Retinal pigment epithelial cell (primary cell): ENCODE measurements around the gene CKLF.

Experiments used
- DNase-seq: peaks from one replicate; pipeline ENCODE4 v3.0.0-alpha.2; 2010; ENCODE audit warnings: low read depth
- H3K4me3 ChIP-seq: 2 replicates; pipeline ENCODE4 v1.5.1; 2011; ENCODE audit warnings: mild to moderate bottlenecking, low read length, control low read depth, moderate library complexity
- TF ChIP-seq, protein P1 (sequence below): conservative IDR thresholded peaks from 2 replicates; pipeline ENCODE4 v1.5.1; 2011; ENCODE audit warnings: low read depth, low read length, control low read depth, inconsistent platforms

Gene CKLF

GRCh38 chr16:66596986-66597848 is 44.8 kb downstream of the CKLF start:
- no peak for DNase-seq
- H3K4me3 ChIP-seq: no peak overlapping the region
- TF ChIP-seq, protein P1, sequence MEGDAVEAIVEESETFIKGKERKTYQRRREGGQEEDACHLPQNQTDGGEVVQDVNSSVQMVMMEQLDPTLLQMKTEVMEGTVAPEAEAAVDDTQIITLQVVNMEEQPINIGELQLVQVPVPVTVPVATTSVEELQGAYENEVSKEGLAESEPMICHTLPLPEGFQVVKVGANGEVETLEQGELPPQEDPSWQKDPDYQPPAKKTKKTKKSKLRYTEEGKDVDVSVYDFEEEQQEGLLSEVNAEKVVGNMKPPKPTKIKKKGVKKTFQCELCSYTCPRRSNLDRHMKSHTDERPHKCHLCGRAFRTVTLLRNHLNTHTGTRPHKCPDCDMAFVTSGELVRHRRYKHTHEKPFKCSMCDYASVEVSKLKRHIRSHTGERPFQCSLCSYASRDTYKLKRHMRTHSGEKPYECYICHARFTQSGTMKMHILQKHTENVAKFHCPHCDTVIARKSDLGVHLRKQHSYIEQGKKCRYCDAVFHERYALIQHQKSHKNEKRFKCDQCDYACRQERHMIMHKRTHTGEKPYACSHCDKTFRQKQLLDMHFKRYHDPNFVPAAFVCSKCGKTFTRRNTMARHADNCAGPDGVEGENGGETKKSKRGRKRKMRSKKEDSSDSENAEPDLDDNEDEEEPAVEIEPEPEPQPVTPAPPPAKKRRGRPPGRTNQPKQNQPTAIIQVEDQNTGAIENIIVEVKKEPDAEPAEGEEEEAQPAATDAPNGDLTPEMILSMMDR: no peak

DNA sequence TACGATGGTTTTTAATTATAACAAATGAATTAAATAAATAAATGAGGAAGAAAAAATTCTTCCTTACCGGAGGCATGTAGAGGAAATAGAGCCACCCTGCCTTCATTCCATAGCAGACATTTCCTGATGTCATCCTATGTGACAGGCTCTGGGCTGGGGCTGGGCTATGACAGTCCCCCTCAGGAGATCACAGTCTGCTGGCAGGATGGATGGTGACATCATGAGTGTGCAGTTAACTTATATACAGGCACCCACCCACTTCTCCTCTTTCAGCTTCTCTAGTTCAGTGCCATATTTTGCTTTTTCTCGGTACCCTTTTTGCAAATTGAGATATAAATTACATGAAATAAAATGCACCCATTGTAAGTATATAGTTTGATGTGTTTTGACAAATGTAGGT is 45.7 kb downstream of the CKLF start:
- TF ChIP-seq, protein P1: no peak
- H3K4me3 ChIP-seq: no peak overlapping the region
- no peak for DNase-seq

GRCh38 chr16:66599726-66600125 is 47.4 kb downstream of the CKLF start:
- TF ChIP-seq, protein P1: no peak
- no peak overlapping the region for H3K4me3 ChIP-seq
- no peak for DNase-seq

DNA sequence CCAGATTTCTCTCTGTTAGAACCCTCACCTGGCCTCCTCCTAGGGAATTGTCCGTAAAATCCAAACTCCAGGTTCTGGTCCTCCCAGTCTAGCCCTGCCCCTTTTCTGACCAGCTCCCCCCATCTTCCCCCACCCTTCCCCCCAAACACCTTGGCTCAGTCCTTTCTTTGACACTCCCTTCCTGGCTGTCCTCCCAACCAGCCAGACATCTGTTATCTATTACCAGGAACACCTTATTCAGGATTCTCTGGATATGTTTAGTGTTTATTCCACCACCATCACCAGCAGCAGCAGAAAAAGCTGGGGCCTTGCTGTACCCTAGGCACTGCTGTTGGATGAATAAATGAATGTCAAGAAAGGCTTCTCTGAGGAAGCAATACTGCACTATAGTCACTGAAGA is 48.1 kb downstream of the CKLF start:
- TF ChIP-seq, protein P1: no peak
- no peak overlapping the region for H3K4me3 ChIP-seq
- DNase-seq: no peak

DNA sequence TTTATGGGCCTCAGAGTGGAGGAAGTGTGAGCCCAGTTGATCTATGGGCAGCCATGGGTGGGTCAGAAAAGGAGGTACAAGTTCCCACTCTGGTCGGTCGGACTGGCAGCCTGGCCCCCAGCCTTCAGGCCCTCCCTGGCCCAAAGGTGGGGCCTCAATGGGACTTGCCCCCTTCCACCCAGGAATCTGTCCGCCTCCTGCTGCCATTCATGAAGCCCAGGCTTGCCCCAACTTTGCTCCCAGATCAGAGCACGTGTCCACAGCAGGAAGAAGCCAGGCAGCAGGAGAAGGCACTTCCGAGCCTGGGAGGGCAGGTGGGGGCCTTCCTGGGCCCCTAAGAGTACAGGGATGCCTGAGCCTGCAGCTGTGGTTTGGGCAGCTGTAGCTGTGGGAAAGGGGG is 49.1 kb downstream of the CKLF start:
- TF ChIP-seq, protein P1: no peak
- no peak overlapping the region for H3K4me3 ChIP-seq
- DNase-seq: no peak

DNA sequence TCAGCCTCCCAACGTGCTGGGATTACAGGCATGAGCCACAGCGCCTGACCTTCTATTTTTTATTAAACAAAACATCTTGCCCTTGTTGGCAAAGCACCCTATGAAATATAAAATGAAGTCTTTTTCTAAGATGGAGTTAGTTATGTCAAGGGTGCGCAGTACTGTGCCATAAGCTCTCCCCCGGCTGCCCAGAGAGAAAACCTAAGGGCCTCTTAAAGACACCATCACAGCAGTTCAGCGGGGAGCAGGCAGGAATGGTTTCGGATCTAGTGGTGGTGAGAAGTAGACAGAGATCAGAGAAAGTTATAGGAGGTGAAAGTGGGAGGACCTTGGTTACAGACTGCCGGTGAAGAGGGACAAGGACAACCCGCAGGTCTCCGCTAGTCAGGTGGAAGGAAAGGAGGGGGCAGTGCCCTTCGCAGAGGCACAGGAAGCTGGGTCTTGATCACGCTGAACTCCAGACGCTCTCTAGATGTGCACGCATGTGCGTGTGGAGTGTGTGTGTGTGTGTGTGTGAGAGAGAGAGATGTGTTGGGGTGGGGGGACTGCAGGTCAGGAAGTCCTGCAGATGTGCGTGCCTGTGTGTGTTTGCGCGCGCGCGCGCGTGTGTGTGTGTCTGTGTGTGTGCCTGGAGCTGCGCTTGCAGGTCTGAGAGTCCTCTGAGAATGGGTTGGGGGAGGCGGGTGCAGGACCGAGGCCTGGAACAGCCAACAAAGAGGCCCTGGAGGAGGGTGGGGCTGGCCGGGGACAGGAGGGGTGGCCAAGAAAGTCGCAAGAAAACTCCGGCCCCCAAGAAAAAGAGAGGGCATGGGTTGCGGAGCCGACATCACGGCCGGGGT is 51.4 kb downstream of the CKLF start:
- peak overlapping the region; percentile 74 for H3K4me3 ChIP-seq
- DNase-seq: no peak
- TF ChIP-seq, protein P1: no peak
